Stimulated activated CD8-positive, alpha-beta memory T cell treated with anti-CD3 and anti-CD28 coated beads, Interleukin-15, amount 100 ng/mL, for 48 hours (primary cell): Measurements from ENCODE around the gene GALC.

Experiments used
- DNase-seq, 2 donors: peaks; one replicate each; pipeline ENCODE4 v3.0.0-alpha.2; 2020; ENCODE audit warnings: low read depth in 2 of 2

GALC gene

GRCh38 chr14:87960013-87960787 lies 32.8 kb downstream of the GALC start:
- no peak for DNase-seq

- DNase-seq: no peak
These were observed 37.5 kb downstream of the GALC start for GRCh38 chr14:87955501-87955900.

- no peak for DNase-seq
These were observed 40.5 kb downstream of the GALC start for GRCh38 chr14:87952307-87953094.

- DNase-seq: no peak
These were observed 47.9 kb downstream of the GALC start for GRCh38 chr14:87944987-87945604.

GRCh38 chr14:87940894-87941293 lies 52.1 kb downstream of the GALC start:
- DNase-seq: no peak

- no peak for DNase-seq
These were observed 52.6 kb downstream of the GALC start for GRCh38 chr14:87940382-87940781.

- DNase-seq: no peak
These were observed 57.1 kb downstream of the GALC start for GRCh38 chr14:87935886-87936285.

GRCh38 chr14:87935081-87935828 lies 57.7 kb downstream of the GALC start:
- DNase-seq: no peak

GRCh38 chr14:87934185-87934584 lies 58.8 kb downstream of the GALC start:
- DNase-seq: no peak

- no peak for DNase-seq
These were observed 76.1 kb downstream of the GALC start for GRCh38 chr14:87916886-87917275.

- no peak for DNase-seq
These were observed 76.7 kb downstream of the GALC start for GRCh38 chr14:87916103-87916885.

GRCh38 chr14:87908550-87908949 lies 84.4 kb downstream of the GALC start:
- DNase-seq: no peak

GRCh38 chr14:87901652-87902051 lies 91.3 kb downstream of the GALC start:
- no peak for DNase-seq

- no peak for DNase-seq
These were observed 91.7 kb downstream of the GALC start for GRCh38 chr14:87901236-87901635.

- DNase-seq: no peak
These were observed 93.8 kb downstream of the GALC start for GRCh38 chr14:87899228-87899627.

GRCh38 chr14:87898301-87898700 lies 94.7 kb downstream of the GALC start:
- no peak for DNase-seq

- DNase-seq: no peak
These were observed 96.3 kb downstream of the GALC start for GRCh38 chr14:87896393-87897380.

- no peak for DNase-seq
These were observed 98.1 kb downstream of the GALC start for GRCh38 chr14:87894920-87895319.

- DNase-seq: no peak
These were observed 100.2 kb downstream of the GALC start for GRCh38 chr14:87892763-87893162.
